Activated T-cell treated with anti-CD3 and anti-CD28 coated beads, Interleukin-2, amount 50 U/mL, for 4 hours (primary cell): ENCODE measurements around the gene CAND2. TPM values are rescaled to one million over a fixed set of nuclear protein-coding genes. Genes with fewer than 3 reads are reported as not detected.
A peak's percentile ranks its signal among the peaks of the same experiment; 100 is the strongest.

ENCODE experiments used
- ATAC-seq, 2 donors: fragments of 200-7000 bp; cut with Tn5 transposase; one replicate each; pipeline ENCODE4 v1.10.0; 2021
- DNase-seq: peaks from one replicate; pipeline ENCODE4 v3.0.0-alpha.2; 2020
- H3K27me3 Mint-ChIP-seq: one replicate; pipeline ENCODE4 v1.8.0; 2021; ENCODE audit warnings: low read depth, mixed read lengths
- H3K36me3 Mint-ChIP-seq: one replicate; pipeline ENCODE4 v1.8.0; 2022; ENCODE audit warnings: mixed read lengths; ENCODE audit not compliant: insufficient read depth
- H3K4me1 Mint-ChIP-seq: one replicate; pipeline ENCODE4 v1.8.0; 2021; ENCODE audit warnings: low read depth, mixed read lengths
- H3K4me3 Mint-ChIP-seq: one replicate; pipeline ENCODE4 v1.8.0; 2021; ENCODE audit warnings: mild to moderate bottlenecking, moderate library complexity, mixed read lengths
- H3K9me3 Mint-ChIP-seq: one replicate; pipeline ENCODE4 v1.8.0; 2021; ENCODE audit warnings: mixed read lengths
- total RNA-seq, 3 donors: library from RNA; stranded (reverse); gene quantifications; one replicate each; pipeline ENCODE4 v1.2.1, GENCODE V29; 2021

CAND2 gene
- total RNA-seq, 3 donors from 2014 or later: 1.0 to 1.9 (median 1.4) TPM

DNA sequence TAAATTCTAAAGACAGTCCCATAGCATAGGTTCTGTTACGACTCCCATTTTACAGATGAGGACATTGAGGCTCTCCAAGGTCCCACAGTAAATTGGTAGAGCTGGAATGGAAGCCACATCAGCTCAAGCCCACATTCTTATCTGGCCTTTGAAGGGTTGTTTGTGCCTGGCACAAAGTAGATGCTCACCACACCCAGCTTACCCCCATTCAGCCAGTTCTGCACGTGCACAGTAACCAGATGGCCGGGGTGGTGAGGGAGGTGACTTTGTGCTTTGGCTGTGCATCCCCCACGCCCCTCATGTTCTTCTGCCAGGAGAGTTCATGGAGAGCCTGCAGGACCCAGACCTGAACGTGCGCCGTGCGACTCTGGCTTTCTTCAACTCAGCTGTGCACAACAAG is 28.7 kb downstream of the CAND2 start:
- Mint-ChIP-seq H3K9me3 (no peaks in the 10 kb centered on the region), H3K27me3 (no peaks in the 10 kb centered on the region), H3K4me1 (no peaks in the 10 kb centered on the region), H3K4me3 (no peak overlapping the region), H3K36me3 (no peaks in the 10 kb centered on the region)
- DNase-seq: no peak
- ATAC-seq: no peak

DNA sequence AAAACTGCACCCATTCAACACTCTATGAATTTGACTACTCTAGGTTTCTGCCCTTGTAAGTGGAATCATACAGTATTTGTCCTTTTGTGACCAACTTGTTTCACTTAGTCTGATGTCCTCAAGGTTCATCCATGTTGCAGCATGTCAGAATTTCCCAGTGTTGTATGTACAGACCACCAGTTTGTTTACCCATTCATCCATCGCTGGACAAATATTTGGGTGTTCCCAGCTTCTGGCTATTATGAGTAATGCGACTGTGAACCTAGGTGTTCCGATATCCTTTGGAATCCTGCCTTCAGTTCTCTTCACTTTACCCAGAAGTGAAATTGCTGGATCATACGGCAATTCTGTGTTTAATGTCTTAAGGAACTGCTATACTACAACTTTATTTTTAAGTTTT is 32.3 kb downstream of the CAND2 start:
- no peak overlapping the region for H3K4me3 Mint-ChIP-seq
- ATAC-seq (no peak), DNase-seq (no peak)
- no peaks in the 10 kb centered on the region for H3K27me3 Mint-ChIP-seq
- peaks cover 19% of the 10 kb centered on the region for H3K36me3 Mint-ChIP-seq
- no peaks in the 10 kb centered on the region for H3K4me1 Mint-ChIP-seq
- no peaks in the 10 kb centered on the region for H3K9me3 Mint-ChIP-seq

DNA sequence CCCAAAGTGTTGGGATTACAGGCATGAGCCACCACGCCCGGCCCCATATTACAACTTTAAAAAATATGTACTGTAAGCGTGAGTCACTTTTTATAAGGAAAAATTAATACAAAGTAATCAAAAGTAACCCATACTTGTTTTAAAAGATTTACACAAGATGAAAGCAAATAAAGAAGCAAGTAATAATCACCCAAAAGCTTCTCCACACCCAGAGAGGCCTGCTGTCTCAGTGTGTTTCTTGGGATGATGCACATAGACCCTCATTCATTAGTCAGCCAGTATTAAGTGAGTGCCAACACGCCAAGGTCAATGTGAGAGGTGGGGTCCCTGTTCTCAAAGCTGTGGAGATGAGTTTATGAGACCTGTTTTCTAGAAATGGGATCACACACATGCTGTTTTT is 32.9 kb downstream of the CAND2 start:
- no peak overlapping the region for H3K4me3 Mint-ChIP-seq
- H3K9me3 Mint-ChIP-seq: no peaks in the 10 kb centered on the region
- peaks cover 26% of the 10 kb centered on the region for H3K36me3 Mint-ChIP-seq
- ATAC-seq (no peak), DNase-seq (no peak)
- no peaks in the 10 kb centered on the region for H3K4me1 Mint-ChIP-seq
- H3K27me3 Mint-ChIP-seq: no peaks in the 10 kb centered on the region

DNA sequence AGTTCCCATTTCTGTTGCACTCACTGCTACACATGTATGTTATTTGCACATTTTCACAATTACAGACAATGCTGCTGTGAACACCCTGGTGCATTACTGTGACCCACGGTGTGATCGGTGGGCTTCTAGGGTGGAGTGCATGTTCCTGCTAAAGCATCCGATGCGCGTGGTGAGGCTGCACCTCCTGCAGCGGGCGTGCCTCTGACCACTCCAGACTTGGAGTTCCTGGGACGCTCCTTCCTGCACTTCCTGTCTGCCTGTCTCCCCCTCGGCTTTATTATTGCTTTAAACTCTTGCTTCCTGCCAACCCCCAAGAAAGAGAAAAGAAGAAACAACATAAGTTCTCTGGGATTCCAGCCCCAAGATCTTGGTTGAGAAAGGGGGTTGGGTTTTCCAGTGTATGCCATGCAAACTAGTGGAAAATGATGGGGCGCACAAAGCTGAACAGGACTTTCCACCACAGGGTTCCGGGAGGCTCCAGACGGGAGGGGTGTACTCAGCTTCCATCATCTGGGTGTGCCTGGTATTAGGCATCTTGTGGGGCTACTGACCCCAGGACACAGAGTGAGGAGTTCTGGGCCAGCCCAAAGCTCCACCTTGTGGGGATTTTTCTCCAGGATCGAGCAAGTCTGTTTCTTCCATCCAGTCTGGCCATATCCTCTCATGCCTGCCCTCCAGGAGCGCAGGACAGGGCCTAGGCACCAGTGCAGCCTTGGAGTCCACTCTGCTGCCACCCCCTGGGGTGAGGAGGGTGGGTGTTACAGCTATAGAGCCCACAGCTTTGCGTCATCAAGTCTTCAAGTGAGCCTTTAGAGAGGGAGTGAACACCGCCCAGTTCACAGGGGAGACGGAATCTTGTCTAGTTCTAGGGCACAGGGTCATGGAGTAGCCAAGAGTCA is 33.7 kb downstream of the CAND2 start:
- Mint-ChIP-seq H3K9me3 (no peaks in the 10 kb centered on the region), H3K4me3 (no peak overlapping the region), H3K4me1 (no peaks in the 10 kb centered on the region), H3K36me3 (peaks cover 28% of the 10 kb centered on the region), H3K27me3 (no peaks in the 10 kb centered on the region)
- no peak for DNase-seq
- peak in 1 of 2 donors; percentile 6 for ATAC-seq

DNA sequence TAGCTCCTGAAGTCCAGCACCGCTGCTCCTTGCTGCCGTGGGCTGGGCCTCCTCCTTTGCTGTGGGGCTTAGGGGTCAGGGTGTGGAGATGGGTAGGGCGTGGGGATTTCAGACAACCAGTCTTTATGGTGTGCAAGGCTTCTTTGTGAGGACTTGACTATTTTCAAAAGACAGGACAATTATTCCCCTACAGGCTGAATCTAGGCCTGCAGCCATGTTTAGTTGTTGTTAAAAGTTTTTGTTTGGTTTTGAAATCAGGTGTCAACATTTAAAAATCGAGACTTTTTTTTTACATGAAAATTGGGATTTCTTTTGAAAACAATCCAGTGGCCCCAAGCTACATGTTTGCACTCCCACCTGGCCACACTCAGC is 34.3 kb downstream of the CAND2 start:
- Mint-ChIP-seq H3K36me3 (peaks cover 30% of the 10 kb centered on the region), H3K9me3 (no peaks in the 10 kb centered on the region), H3K27me3 (no peaks in the 10 kb centered on the region), H3K4me3 (no peak overlapping the region), H3K4me1 (peaks cover under 1% of the 10 kb centered on the region)
- ATAC-seq (no peak), DNase-seq (no peak)

DNA sequence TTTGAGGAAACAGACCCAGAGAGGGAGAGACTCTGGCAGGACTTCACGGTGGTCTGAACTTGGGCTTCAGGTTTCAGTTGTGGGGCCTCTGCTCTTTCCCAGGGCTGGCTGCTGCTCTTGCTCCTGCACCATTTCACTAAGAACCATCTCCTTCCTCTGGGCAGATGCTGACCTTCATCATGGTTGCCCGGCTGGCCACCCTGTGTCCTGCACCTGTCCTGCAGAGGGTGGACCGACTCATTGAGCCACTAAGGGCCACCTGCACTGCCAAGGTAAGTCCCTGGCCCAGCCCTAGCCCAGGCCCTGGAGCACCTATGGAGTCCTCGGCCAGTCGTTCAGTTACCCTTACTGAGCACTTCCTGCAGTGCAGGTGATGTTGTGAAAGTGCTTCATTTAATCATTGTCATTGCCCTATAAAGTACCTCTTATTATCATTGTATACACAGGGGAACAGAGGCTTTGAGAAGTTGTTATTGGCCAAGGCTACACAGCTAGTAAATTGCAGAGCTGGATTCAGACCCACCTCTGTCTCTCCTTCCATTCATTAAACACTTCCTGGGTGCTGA is 34.9 kb downstream of the CAND2 start:
- no peak overlapping the region for H3K4me3 Mint-ChIP-seq
- ATAC-seq (peak; percentile 5 to 11), DNase-seq (no peak)
- peaks cover 36% of the 10 kb centered on the region for H3K36me3 Mint-ChIP-seq
- peaks cover 4% of the 10 kb centered on the region for H3K4me1 Mint-ChIP-seq
- no peaks in the 10 kb centered on the region for H3K27me3 Mint-ChIP-seq
- H3K9me3 Mint-ChIP-seq: no peaks in the 10 kb centered on the region

DNA sequence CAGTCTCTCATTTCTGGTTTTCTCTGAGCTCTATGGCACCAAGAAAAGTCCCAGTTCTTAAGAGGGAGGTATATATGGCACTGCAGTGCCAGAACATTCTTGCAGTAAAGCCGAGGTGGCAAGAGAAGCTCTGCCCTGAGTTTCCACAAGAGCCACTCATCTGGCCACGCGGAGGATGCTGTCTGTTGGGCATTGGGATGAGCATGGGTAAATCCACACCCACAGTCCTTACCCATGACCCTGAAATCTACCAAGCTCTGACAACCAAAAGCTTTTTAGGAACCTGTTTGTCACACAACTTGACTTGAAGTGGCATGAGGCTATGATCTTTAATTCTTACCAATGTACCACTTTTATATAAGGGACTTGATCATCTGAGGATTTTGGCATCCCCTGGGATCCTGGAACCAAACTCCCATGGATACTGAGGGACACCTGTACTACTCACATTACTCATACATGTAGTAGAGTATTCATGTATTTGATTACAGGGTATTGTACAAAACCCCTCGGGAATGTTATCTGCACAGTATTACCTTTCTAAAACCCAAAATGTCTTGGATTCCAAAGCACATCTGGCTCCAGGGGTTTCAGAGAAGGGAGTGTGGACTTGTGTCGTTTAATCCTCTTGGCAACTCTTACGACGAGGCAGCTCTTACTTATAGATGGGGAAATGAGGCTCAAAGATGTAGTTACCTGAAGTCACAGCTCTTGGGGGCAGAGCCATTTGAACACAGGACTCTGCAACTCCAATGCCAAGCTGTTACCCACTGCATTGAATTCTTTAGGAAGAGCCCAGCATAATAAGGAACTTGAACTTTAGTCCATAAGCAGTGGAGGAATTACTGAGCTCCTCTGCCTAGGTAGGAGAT is 36.1 kb downstream of the CAND2 start:
- no peaks in the 10 kb centered on the region for H3K27me3 Mint-ChIP-seq
- no peak overlapping the region for H3K4me3 Mint-ChIP-seq
- DNase-seq: no peak
- no peaks in the 10 kb centered on the region for H3K9me3 Mint-ChIP-seq
- H3K4me1 Mint-ChIP-seq: peaks cover 13% of the 10 kb centered on the region
- ATAC-seq: no peak
- H3K36me3 Mint-ChIP-seq: peaks cover 46% of the 10 kb centered on the region

DNA sequence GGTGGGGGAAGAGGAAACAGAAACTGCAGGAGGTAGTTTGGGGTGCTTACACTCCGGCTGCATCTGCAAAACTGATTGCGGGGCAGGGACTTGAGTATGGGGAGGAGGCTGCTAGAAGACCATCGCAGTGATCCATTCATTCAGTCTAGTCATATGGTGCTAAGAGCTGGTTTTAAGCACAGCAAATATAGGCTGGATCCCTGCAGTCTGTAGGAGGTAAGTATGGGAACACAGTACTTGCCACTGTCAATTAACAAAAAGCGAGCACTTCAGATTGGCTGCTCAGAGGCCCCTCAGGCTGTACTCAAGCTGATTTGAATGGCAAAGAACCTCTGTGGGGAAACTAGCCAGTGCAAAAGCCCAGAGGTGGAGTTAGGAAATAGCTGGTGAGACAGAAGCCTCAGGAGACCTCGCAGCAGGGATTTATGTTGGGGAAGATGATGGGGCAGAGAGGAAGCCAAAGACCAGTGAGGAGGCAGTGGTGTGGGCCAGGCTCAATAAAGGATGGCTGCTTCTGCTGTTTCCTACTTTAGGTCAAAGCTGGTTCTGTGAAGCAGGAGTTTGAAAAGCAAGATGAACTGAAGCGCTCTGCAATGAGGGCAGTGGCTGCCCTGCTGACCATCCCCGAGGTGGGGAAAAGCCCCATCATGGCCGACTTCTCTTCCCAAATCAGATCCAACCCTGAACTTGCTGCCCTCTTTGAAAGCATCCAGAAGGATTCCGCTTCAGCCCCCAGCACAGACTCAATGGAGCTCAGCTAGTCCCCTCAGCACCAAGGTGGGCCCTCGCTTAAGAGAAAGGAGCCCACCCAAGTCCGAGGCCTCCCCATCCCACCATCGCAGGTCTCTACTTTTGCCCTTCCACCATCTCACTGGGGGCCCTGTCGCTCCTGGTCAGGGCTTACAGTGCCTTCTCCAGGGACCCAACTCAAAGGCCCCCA is 37.0 kb downstream of the CAND2 start:
- Mint-ChIP-seq H3K4me1 (peaks cover 22% of the 10 kb centered on the region), H3K36me3 (peaks cover 54% of the 10 kb centered on the region), H3K9me3 (no peaks in the 10 kb centered on the region), H3K4me3 (no peak overlapping the region), H3K27me3 (no peaks in the 10 kb centered on the region)
- ATAC-seq (peak; percentile 0 to 7), DNase-seq (no peak)

DNA sequence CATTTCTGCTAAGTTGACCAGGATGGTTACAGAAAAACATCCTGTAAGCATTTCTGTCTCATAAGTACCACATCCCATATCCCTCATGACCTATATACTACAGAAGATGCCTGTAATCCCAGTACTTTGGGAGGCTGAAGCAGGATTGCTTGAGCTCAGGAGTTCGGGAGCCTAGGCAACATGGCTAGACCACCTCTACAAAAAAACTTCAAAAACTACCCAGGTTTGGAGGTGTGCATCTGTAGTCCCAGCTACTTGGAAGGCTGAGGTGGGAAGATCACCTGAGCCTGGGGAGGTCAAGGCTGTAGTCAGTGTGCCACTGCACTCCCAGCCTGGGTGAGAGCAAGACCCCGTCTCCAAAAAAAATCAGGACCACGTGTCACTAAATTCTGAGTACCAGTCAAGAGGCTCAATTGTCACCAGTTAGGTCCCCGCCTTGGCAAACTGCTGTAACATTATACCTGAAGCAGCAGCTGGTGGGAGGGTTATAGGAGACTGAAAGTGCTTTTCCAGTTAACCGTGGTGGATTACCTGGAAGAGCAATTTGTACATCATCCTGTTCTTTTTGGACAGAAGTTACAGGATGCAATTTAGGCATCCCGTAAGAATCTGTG is 38.7 kb downstream of the CAND2 start:
- Mint-ChIP-seq H3K9me3 (no peaks in the 10 kb centered on the region), H3K4me1 (peaks cover 34% of the 10 kb centered on the region), H3K4me3 (no peak overlapping the region), H3K27me3 (no peaks in the 10 kb centered on the region), H3K36me3 (peaks cover 70% of the 10 kb centered on the region)
- no peak for DNase-seq
- no peak for ATAC-seq

DNA sequence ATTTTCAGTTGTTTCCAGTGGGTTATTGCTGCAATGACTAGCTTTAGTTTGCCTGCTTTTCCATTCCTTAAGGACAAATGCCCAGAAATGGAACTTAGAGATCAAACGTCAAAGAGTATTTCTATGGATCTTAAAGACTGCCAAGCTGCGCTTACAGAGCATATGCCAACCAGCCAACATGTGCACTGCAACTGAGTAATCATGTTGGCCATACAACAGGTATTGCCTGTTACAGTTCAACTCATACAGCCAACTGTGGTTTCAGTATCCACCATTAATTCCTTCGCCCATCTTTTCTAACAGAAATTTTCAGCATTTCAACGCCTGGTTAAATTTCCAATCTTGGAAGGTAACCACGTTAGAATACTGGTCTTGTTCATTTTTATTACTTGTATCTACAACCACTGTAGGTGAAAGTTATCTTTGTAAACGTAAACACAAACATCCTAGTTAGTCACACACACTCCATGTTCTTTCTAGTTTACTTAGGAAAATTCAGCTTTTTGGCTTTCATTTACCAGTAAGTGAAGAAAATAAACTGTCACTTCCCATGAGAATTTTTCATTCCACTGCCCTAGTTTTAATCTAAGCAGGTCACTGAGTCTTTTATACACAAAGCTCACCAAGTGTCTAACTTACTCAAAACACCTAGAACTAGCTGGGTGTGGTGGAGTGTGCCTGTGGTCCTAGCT is 41.0 kb downstream of the CAND2 start:
- Mint-ChIP-seq H3K27me3 (no peaks in the 10 kb centered on the region), H3K4me3 (peak overlapping the region; percentile 98), H3K9me3 (no peaks in the 10 kb centered on the region), H3K4me1 (peaks cover 42% of the 10 kb centered on the region), H3K36me3 (peaks cover 76% of the 10 kb centered on the region)
- ATAC-seq (no peak), DNase-seq (no peak)

DNA sequence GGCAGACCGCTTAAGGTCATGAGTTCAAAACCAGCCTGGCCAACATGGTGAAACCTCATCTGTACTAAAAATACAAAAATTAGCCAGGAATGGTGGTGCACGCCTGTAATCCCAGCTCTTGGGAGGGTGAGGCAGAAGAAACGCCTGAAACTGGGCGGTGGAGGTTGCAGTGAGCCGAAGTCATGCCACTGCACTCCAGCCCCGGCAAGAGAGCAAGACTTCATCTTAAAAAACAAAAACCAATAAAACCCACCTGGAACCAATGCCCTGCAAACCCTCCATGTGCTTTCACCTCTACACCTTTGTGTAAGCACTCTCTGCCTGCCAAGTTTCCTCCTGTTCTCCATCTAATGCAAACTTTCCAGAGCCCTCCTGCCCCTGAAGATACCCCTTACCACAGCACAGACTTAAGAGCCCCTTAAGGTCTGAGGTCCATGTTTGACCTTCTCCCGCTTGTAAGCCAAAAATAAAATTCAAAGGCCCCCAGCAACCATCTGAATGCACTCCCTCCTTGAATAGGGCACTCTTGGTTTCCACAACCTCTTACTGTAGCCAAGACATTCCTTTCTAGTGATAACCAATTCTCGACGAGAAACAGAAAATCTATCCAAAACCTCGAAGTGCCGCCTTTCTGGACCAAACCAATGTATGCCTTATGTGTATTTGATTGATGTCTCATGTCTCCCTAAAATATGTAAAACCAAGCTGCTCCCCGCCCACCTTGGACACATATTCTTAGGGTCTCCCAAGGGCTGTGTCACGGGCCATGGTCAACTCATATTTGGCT is 41.9 kb downstream of the CAND2 start:
- H3K4me1 Mint-ChIP-seq: peaks cover 42% of the 10 kb centered on the region
- ATAC-seq (no peak), DNase-seq (no peak)
- H3K27me3 Mint-ChIP-seq: no peaks in the 10 kb centered on the region
- peaks cover 69% of the 10 kb centered on the region for H3K36me3 Mint-ChIP-seq
- H3K9me3 Mint-ChIP-seq: no peaks in the 10 kb centered on the region
- peak overlapping the region; percentile 98 for H3K4me3 Mint-ChIP-seq

DNA sequence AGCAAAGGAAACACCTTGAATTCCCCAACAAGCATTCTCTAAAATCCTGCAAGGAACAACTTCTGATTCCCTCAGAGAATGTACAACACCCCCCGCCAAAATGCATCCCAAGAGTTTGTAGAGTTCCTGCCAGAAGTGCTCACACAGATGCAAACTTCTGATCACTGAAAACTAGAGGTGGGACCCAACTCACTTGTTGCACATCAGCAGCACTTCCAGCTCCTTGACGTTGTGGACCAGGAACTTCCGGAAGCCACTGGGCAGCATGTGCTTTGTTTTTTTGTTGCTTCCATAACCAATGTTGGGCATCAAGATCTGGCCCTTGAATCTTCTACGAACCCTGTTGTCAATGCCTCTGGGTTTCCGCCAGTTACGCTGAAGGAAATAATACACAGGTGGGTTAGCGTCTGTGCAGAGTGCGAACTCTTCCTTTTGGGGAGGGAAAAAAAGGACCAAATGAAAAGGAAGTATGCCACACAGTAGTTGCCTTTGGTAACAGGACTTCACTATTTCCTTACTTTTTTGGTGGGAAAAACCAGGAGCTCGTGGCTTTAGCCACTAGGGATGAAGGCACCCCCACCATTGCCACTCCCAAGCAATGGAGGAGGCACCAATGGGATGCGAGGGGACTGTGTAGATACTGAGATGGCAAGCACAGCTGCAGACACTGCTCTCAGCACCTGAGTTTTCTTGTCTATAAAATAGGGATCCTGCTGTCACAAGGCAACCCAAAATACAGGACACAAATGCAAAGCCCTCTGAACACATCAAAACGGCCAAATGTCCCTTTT is 42.9 kb downstream of the CAND2 start:
- H3K4me1 Mint-ChIP-seq: peaks cover 42% of the 10 kb centered on the region
- ATAC-seq: no peak
- peaks cover 59% of the 10 kb centered on the region for H3K36me3 Mint-ChIP-seq
- H3K27me3 Mint-ChIP-seq: no peaks in the 10 kb centered on the region
- no peaks in the 10 kb centered on the region for H3K9me3 Mint-ChIP-seq
- H3K4me3 Mint-ChIP-seq: peak overlapping the region; percentile 98
- no peak for DNase-seq
